GM19043 (cell line): ENCODE measurements around the gene LEMD1.

Experiments used
- ATAC-seq: cut with Tn5 transposase; IDR thresholded peaks from one replicate; pipeline ENCODE4 v1.9.1; 2021; ENCODE audit warnings: low read depth; ENCODE audit not compliant: unreplicated experiment

The LEMD1 gene

GRCh38 chr1:205339197-205339702 lies 82.6 kb downstream of the LEMD1 start:
- ATAC-seq = no peak

- ATAC-seq = no peak
Measured at GRCh38 chr1:205338011-205338410, 83.8 kb downstream of the LEMD1 start.

- ATAC-seq = no peak
Measured at GRCh38 chr1:205337481-205337880, 84.4 kb downstream of the LEMD1 start.

- no peak for ATAC-seq
Measured at GRCh38 chr1:205335692-205336091, 86.2 kb downstream of the LEMD1 start.

- no peak for ATAC-seq
Measured at GRCh38 chr1:205332015-205332791, 89.7 kb downstream of the LEMD1 start.
